ENCODE results near the gene UNC5C. TPM values are rescaled to one million over a fixed set of nuclear protein-coding genes. Genes with fewer than 3 reads are reported as not detected.

The UNC5C gene
- total RNA-seq, result 1 to 10 TPM; 1.2 TPM
- polyA plus RNA-seq, result under 1 TPM; 0.27 to 0.39 TPM

DNA sequence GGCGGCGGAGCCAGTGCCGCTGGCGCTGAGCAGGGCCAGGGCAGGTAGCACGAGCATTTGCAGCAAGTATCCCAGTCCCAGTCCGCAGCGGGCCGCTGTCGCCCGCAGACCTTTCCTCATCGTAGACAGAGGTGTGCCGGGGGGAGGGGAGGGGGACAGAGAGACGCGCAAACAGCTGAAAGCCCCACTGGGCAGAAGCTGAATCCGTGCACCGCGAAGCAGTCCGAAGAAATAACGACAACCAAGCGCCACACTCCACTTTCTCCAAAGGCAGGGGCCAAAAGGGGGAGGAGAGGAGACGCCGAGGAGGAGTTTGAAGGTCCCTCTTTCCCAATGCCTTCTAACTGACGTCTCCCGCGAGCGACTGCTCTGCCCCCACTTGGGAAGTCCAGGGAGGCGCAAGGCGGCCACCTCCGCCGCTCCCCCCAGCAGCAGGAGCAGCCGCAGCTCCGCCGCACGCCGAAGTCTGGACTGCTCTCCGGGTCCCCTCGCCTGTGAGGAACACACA, at the start of gene UNC5C:
UNC5C (minus strand) TSS at position 236 of the 508 bp plus-strand sequence.
- Histone ChIP-seq H3K4me3 (ENCODE audit: low read depth in 1 of 3, low read length in 3 of 3) (peak within 1 kb of the TSS; percentile 42 to 58 (median 53)), H3K36me3 (ENCODE audit: control insufficient read depth in 4 of 4, insufficient read depth in 3 of 4, low read depth in 1 of 4, low read length in 3 of 4) (no peaks in the 10 kb centered on the region), H3K9ac (ENCODE audit: low read depth in 1 of 2, low read length in 2 of 2) (no peak within 1 kb of the TSS), H3K4me1 (ENCODE audit: control insufficient read depth in 4 of 4, insufficient read depth in 4 of 4, low read length in 3 of 4) (peaks cover 8 to 23% (median 21%) of the 10 kb centered on the region in 4 donors), H3K27me3 (ENCODE audit: control insufficient read depth in 4 of 4, insufficient read depth in 4 of 4, low read length in 3 of 4) (peaks cover 2 to 12% (median 7%) of the 10 kb centered on the region in 4 donors), H3K9me3 (ENCODE audit: control insufficient read depth in 4 of 4, low read length in 3 of 4) (no peaks in the 10 kb centered on the region), H3K27ac (ENCODE audit: low read depth in 1 of 2, low read length in 2 of 2) (peak within 1 kb of the TSS; percentile 77 to 79)
- DNase-seq (ENCODE audit: low spot score), result no peak
- 4% methylated on average over 37 of the region's 37 CpGs for WGBS
- TF ChIP-seq FOXA2 (IDR thresholded peaks at IDR 0.05) (no peak), RAD21 (IDR thresholded peaks at IDR 0.05) (peak in 1 of 2 donors; percentile 12)

GRCh38 chr4:95596676-95597075, 47.9 kb upstream of the UNC5C start:
- no peak overlapping the region for H3K27ac ChIP-seq (ENCODE audit: low read depth in 1 of 2, low read length in 2 of 2)
- no peak overlapping the region for H3K9ac ChIP-seq (ENCODE audit: low read depth in 1 of 2, low read length in 2 of 2)
- H3K4me1 ChIP-seq (ENCODE audit: control insufficient read depth in 4 of 4, insufficient read depth in 4 of 4, low read length in 3 of 4), result no peaks in the 10 kb centered on the region
- 68% methylated on average over 7 of the region's 7 CpGs for WGBS
- TF ChIP-seq, protein P1, sequence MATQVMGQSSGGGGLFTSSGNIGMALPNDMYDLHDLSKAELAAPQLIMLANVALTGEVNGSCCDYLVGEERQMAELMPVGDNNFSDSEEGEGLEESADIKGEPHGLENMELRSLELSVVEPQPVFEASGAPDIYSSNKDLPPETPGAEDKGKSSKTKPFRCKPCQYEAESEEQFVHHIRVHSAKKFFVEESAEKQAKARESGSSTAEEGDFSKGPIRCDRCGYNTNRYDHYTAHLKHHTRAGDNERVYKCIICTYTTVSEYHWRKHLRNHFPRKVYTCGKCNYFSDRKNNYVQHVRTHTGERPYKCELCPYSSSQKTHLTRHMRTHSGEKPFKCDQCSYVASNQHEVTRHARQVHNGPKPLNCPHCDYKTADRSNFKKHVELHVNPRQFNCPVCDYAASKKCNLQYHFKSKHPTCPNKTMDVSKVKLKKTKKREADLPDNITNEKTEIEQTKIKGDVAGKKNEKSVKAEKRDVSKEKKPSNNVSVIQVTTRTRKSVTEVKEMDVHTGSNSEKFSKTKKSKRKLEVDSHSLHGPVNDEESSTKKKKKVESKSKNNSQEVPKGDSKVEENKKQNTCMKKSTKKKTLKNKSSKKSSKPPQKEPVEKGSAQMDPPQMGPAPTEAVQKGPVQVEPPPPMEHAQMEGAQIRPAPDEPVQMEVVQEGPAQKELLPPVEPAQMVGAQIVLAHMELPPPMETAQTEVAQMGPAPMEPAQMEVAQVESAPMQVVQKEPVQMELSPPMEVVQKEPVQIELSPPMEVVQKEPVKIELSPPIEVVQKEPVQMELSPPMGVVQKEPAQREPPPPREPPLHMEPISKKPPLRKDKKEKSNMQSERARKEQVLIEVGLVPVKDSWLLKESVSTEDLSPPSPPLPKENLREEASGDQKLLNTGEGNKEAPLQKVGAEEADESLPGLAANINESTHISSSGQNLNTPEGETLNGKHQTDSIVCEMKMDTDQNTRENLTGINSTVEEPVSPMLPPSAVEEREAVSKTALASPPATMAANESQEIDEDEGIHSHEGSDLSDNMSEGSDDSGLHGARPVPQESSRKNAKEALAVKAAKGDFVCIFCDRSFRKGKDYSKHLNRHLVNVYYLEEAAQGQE (IDR thresholded peaks at IDR 0.05), result no peak
- TF ChIP-seq TAF1 (conservative IDR thresholded peaks at IDR 0.05), result no peak
- no peaks in the 10 kb centered on the region for H3K9me3 ChIP-seq (ENCODE audit: control insufficient read depth in 4 of 4, low read length in 3 of 4)
- H3K27me3 ChIP-seq (ENCODE audit: control insufficient read depth in 4 of 4, insufficient read depth in 4 of 4, low read length in 3 of 4), result no peaks in the 10 kb centered on the region
- no peak for DNase-seq (ENCODE audit: low spot score)
- no peak overlapping the region for H3K4me3 ChIP-seq (ENCODE audit: low read depth in 1 of 3, low read length in 3 of 3)
- no peaks in the 10 kb centered on the region for H3K36me3 ChIP-seq (ENCODE audit: control insufficient read depth in 4 of 4, insufficient read depth in 3 of 4, low read depth in 1 of 4, low read length in 3 of 4)

DNA sequence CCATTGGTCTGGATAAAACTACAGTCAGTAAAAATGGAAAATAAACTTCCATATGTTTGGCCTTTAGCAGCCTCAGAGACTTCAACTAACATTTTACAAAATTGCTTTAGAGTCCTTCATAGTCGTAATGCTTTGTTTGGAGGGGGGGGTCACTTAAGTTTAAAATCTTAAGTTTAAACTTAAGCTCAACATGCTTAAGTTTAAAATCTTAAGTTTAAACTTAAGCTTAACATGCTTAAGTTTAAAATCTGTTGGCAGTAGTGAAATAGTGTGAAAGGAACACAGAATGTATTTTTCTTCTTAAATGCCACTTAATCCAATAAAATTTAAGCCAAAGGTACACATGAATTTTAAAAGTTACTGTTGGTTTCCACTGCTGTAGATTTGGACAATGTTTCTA, 45.9 kb upstream of the UNC5C start:
- WGBS, result 77% methylated on average over 1 of the region's 1 CpG
- DNase-seq (ENCODE audit: low spot score), result no peak
- no peaks in the 10 kb centered on the region for H3K36me3 ChIP-seq (ENCODE audit: control insufficient read depth in 4 of 4, insufficient read depth in 3 of 4, low read depth in 1 of 4, low read length in 3 of 4)
- no peak overlapping the region for H3K4me3 ChIP-seq (ENCODE audit: low read depth in 1 of 3, low read length in 3 of 3)
- H3K4me1 ChIP-seq (ENCODE audit: control insufficient read depth in 4 of 4, insufficient read depth in 4 of 4, low read length in 3 of 4), result no peaks in the 10 kb centered on the region
- H3K9me3 ChIP-seq (ENCODE audit: control insufficient read depth in 4 of 4, low read length in 3 of 4), result no peaks in the 10 kb centered on the region
- no peak overlapping the region for H3K9ac ChIP-seq (ENCODE audit: low read depth in 1 of 2, low read length in 2 of 2)
- no peak overlapping the region for H3K27ac ChIP-seq (ENCODE audit: low read depth in 1 of 2, low read length in 2 of 2)
- H3K27me3 ChIP-seq (ENCODE audit: control insufficient read depth in 4 of 4, insufficient read depth in 4 of 4, low read length in 3 of 4), result no peaks in the 10 kb centered on the region
- TF ChIP-seq, protein P2, sequence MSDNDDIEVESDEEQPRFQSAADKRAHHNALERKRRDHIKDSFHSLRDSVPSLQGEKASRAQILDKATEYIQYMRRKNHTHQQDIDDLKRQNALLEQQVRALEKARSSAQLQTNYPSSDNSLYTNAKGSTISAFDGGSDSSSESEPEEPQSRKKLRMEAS (IDR thresholded peaks at IDR 0.05), result no peak
- TF ChIP-seq, protein P3, sequence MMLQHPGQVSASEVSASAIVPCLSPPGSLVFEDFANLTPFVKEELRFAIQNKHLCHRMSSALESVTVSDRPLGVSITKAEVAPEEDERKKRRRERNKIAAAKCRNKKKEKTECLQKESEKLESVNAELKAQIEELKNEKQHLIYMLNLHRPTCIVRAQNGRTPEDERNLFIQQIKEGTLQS (IDR thresholded peaks at IDR 0.05), result no peak
- TF ChIP-seq HNF4A (conservative IDR thresholded peaks at IDR 0.05), result no peak
- TF ChIP-seq RAD21 (IDR thresholded peaks at IDR 0.05), result no peak
- no peak for TF ChIP-seq RXRA (IDR thresholded peaks at IDR 0.05)
- no peak for TF ChIP-seq SP1 (IDR thresholded peaks at IDR 0.05)
- TF ChIP-seq YY1 (IDR thresholded peaks at IDR 0.05), result no peak
- TF ChIP-seq NR2F2 (IDR thresholded peaks at IDR 0.05), result no peak
- TF ChIP-seq, protein P4, sequence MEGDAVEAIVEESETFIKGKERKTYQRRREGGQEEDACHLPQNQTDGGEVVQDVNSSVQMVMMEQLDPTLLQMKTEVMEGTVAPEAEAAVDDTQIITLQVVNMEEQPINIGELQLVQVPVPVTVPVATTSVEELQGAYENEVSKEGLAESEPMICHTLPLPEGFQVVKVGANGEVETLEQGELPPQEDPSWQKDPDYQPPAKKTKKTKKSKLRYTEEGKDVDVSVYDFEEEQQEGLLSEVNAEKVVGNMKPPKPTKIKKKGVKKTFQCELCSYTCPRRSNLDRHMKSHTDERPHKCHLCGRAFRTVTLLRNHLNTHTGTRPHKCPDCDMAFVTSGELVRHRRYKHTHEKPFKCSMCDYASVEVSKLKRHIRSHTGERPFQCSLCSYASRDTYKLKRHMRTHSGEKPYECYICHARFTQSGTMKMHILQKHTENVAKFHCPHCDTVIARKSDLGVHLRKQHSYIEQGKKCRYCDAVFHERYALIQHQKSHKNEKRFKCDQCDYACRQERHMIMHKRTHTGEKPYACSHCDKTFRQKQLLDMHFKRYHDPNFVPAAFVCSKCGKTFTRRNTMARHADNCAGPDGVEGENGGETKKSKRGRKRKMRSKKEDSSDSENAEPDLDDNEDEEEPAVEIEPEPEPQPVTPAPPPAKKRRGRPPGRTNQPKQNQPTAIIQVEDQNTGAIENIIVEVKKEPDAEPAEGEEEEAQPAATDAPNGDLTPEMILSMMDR (IDR thresholded peaks at IDR 0.05; ENCODE audit: low read depth, low read length, missing input control), result no peak
- TF ChIP-seq FOXA2 (IDR thresholded peaks at IDR 0.05), result no peak
- no peak for TF ChIP-seq FOXA1 (IDR thresholded peaks at IDR 0.05)
- no peak for TF ChIP-seq HNF4G (IDR thresholded peaks at IDR 0.05)
- TF ChIP-seq TAF1 (conservative IDR thresholded peaks at IDR 0.05), result no peak
- TF ChIP-seq GABPA (IDR thresholded peaks at IDR 0.05 in 1 of 2, conservative IDR thresholded peaks at IDR 0.05 in 1 of 2), result no peak
- no peak for TF ChIP-seq EGR1 (IDR thresholded peaks at IDR 0.05; ENCODE audit: low read depth in 2 of 2)
- no peak for TF ChIP-seq ZBTB33 (IDR thresholded peaks at IDR 0.05)
- TF ChIP-seq JUND (IDR thresholded peaks at IDR 0.05), result no peak
